B cell (primary cell): Measurements from ENCODE around the gene SNTB2.

Experiments used
- CTCF ChIP-seq: fragments of 200-600 bp; IDR thresholded peaks from one replicate; pipeline ENCODE4 v1.8.0; 2022; ENCODE audit warnings: antibody characterized with exemption, mild to moderate bottlenecking
- EZH2 ChIP-seq: IDR thresholded peaks from 2 replicates; pipeline ENCODE4 v1.6.1; 2012; ENCODE audit warnings: borderline replicate concordance, low read depth, mild to moderate bottlenecking, moderate library complexity, low read length; ENCODE audit not compliant: insufficient read depth, poor library complexity, severe bottlenecking

- TF ChIP-seq EZH2 (no peak), CTCF (no peak)
Measured at GRCh38 chr16:69293401-69293800, 106.4 kb downstream of the SNTB2 start.
